GM20000 (cell line): ENCODE data around the gene KRT36.

Source experiments
- DNase-seq: peaks from one replicate; pipeline ENCODE4 v3.0.0; 2012; ENCODE audit warnings: low spot score
- CTCF ChIP-seq: IDR thresholded peaks from 2 replicates; pipeline ENCODE4 v1.5.1; 2012; ENCODE audit warnings: mild to moderate bottlenecking, control low read depth; ENCODE audit errors: extremely low read depth, missing control alignments

KRT36 gene

GRCh38 chr17:41534899-41535546, 45.3 kb upstream of the KRT36 start:
- DNase-seq: no peak
- TF ChIP-seq CTCF: no peak

- no peak for TF ChIP-seq CTCF
Observed at GRCh38 chr17:41533613-41534012, 43.9 kb upstream of the KRT36 start.

GRCh38 chr17:41532947-41533570, 43.3 kb upstream of the KRT36 start:
- TF ChIP-seq CTCF: no peak
- no peak for DNase-seq

More at GRCh38 chr17:41533613-41534012, 43.9 kb upstream of the KRT36 start:
- no peak for DNase-seq

- no peak for TF ChIP-seq CTCF
- DNase-seq: no peak
Observed at GRCh38 chr17:41531993-41532392, 42.3 kb upstream of the KRT36 start.

- no peak for DNase-seq
- no peak for TF ChIP-seq CTCF
Observed at GRCh38 chr17:41530062-41531048, 40.6 kb upstream of the KRT36 start.

GRCh38 chr17:41529491-41529915, 39.8 kb upstream of the KRT36 start:
- no peak for DNase-seq
- TF ChIP-seq CTCF: no peak

GRCh38 chr17:41528959-41529353, 39.2 kb upstream of the KRT36 start:
- no peak for TF ChIP-seq CTCF
- DNase-seq: no peak
